H9 (cell line): Measurements from ENCODE around the gene ADAMTS15. TPM values are rescaled to one million over a fixed set of nuclear protein-coding genes. Genes with fewer than 3 reads are reported as not detected.

Source experiments
- DNase-seq: peaks from one replicate; pipeline ENCODE4 v3.0.0-alpha.2; 2017
- H2AFZ ChIP-seq: one replicate; pipeline ENCODE4 v1.6.1; 2013; ENCODE audit warnings: mild to moderate bottlenecking, low read length, control low read depth, moderate library complexity
- H2AK5ac ChIP-seq: 2 replicates; pipeline ENCODE4 v1.6.1; 2013; ENCODE audit warnings: low read length, control low read depth, mixed read lengths; ENCODE audit not compliant: insufficient read length
- H2BK120ac ChIP-seq: one replicate; pipeline ENCODE4 v1.6.1; 2013; ENCODE audit warnings: low read depth, mild to moderate bottlenecking, low read length, control low read depth, inconsistent platforms; ENCODE audit not compliant: poor library complexity, severe bottlenecking
- H2BK12ac ChIP-seq: 2 replicates; pipeline ENCODE4 v1.6.1; 2013; ENCODE audit warnings: low read length, control low read depth, mixed read lengths, low read depth; ENCODE audit not compliant: insufficient read length
- H2BK15ac ChIP-seq: 2 replicates; pipeline ENCODE4 v1.6.1; 2013; ENCODE audit warnings: low read depth, low read length, control low read depth
- H2BK20ac ChIP-seq: one replicate; pipeline ENCODE4 v1.6.1; 2013; ENCODE audit warnings: low read depth, mild to moderate bottlenecking, low read length, control low read depth, inconsistent platforms; ENCODE audit not compliant: poor library complexity, severe bottlenecking
- H2BK5ac ChIP-seq: 2 replicates; pipeline ENCODE4 v1.6.1; 2013; ENCODE audit warnings: low read length, control low read depth, mixed read lengths; ENCODE audit not compliant: insufficient read length
- H3K14ac ChIP-seq: 2 replicates; pipeline ENCODE4 v1.6.1; 2013; ENCODE audit warnings: low read length, control low read depth; ENCODE audit not compliant: insufficient read depth
- H3K18ac ChIP-seq: 2 replicates; pipeline ENCODE4 v1.6.1; 2013; ENCODE audit warnings: low read depth, mild to moderate bottlenecking, mixed read lengths, low read length, control low read depth; ENCODE audit not compliant: insufficient read length
- H3K23ac ChIP-seq: 2 replicates; pipeline ENCODE4 v1.6.1; 2013; ENCODE audit warnings: low read length, control low read depth, mixed read lengths, low read depth; ENCODE audit not compliant: insufficient read length
- H3K23me2 ChIP-seq: 2 replicates; pipeline ENCODE4 v1.6.1; 2013; ENCODE audit warnings: low read depth, mild to moderate bottlenecking, mixed read lengths, low read length, control low read depth; ENCODE audit not compliant: insufficient read length, poor library complexity, severe bottlenecking
- H3K27ac ChIP-seq: 2 replicates; pipeline ENCODE4 v1.5.1; 2013; ENCODE audit warnings: low read length, control low read depth, mixed read lengths, low read depth; ENCODE audit not compliant: insufficient read length
- H3K27me3 ChIP-seq: 2 replicates; pipeline ENCODE4 v1.6.1; 2013; ENCODE audit warnings: low read length, control low read depth, inconsistent platforms; ENCODE audit not compliant: insufficient read depth
- H3K4ac ChIP-seq: 2 replicates; pipeline ENCODE4 v1.6.1; 2013; ENCODE audit warnings: low read depth, mild to moderate bottlenecking, control low read depth, inconsistent platforms, low read length, moderate library complexity
- H3K4me1 ChIP-seq: 2 replicates; pipeline ENCODE4 v1.6.1; 2013; ENCODE audit warnings: low read length, control low read depth, inconsistent platforms; ENCODE audit not compliant: insufficient read depth
- H3K4me2 ChIP-seq: 2 replicates; pipeline ENCODE4 v1.6.1; 2013; ENCODE audit warnings: low read length, control low read depth, mixed read lengths; ENCODE audit not compliant: insufficient read length, insufficient read depth
- H3K56ac ChIP-seq: 2 replicates; pipeline ENCODE4 v1.6.1; 2013; ENCODE audit warnings: low read depth, mild to moderate bottlenecking, mixed read lengths, low read length, control low read depth; ENCODE audit not compliant: insufficient read length
- H3K79me1 ChIP-seq: 2 replicates; pipeline ENCODE4 v1.6.1; 2013; ENCODE audit warnings: low read depth, mild to moderate bottlenecking, moderate library complexity, low read length, control low read depth, inconsistent platforms; ENCODE audit not compliant: insufficient read depth, poor library complexity, severe bottlenecking
- H3K79me2 ChIP-seq: 2 replicates; pipeline ENCODE4 v1.6.1; 2013; ENCODE audit warnings: low read length, control low read depth, inconsistent platforms; ENCODE audit not compliant: insufficient read depth
- H3K9ac ChIP-seq: 2 replicates; pipeline ENCODE4 v1.6.1; 2013; ENCODE audit warnings: low read length, control low read depth, mixed read lengths; ENCODE audit not compliant: insufficient read length; ENCODE audit errors: extremely low read depth
- H3K9me3 ChIP-seq: one replicate; pipeline ENCODE4 v1.6.1; 2013; ENCODE audit warnings: low read depth, low read length, inconsistent platforms; ENCODE audit not compliant: control insufficient read depth
- H3T11ph ChIP-seq: one replicate; pipeline ENCODE4 v1.6.1; 2013; ENCODE audit warnings: mild to moderate bottlenecking, low read length, control low read depth, inconsistent platforms
- H4K20me1 ChIP-seq: one replicate; pipeline ENCODE4 v1.6.1; 2013; ENCODE audit not compliant: control insufficient read depth, insufficient read length, insufficient read depth
- H4K5ac ChIP-seq: 2 replicates; pipeline ENCODE4 v1.6.1; 2013; ENCODE audit warnings: low read depth, mild to moderate bottlenecking, mixed read lengths, low read length, control low read depth; ENCODE audit not compliant: insufficient read length
- H4K8ac ChIP-seq: replicated peaks from 2 replicates; pipeline ENCODE4 v1.6.1; 2013; ENCODE audit warnings: low read length, control low read depth, mixed read lengths, low read depth; ENCODE audit not compliant: insufficient read length
- H4K91ac ChIP-seq: 2 replicates; pipeline ENCODE4 v1.6.1; 2013; ENCODE audit warnings: low read depth, mild to moderate bottlenecking, moderate library complexity, mixed read lengths, low read length, control low read depth; ENCODE audit not compliant: insufficient read length
- H3K27ac Mint-ChIP-seq, 3 experiments: 2 replicates in 2 of 3; 3 replicates in 1 of 3; pipeline ENCODE4 v1.8.0; 2020 to 2021; ENCODE audit warnings: mixed read lengths in 3 of 3, mild to moderate bottlenecking in 1 of 3, moderate library complexity in 1 of 3
- H3K27me3 Mint-ChIP-seq: 2 replicates; pipeline ENCODE4 v1.8.0; 2021; ENCODE audit warnings: low read depth, mild to moderate bottlenecking, moderate library complexity, mixed read lengths
- H3K36me3 Mint-ChIP-seq, 3 experiments: 2 replicates in 2 of 3; 3 replicates in 1 of 3; pipeline ENCODE4 v1.8.0; 2020 to 2021; ENCODE audit warnings: low read depth in 3 of 3, mixed read lengths in 3 of 3; ENCODE audit not compliant: insufficient read depth in 1 of 3
- H3K4me1 Mint-ChIP-seq, 2 experiments: 2 replicates each; pipeline ENCODE4 v1.8.0; 2020; ENCODE audit warnings: mixed read lengths in 2 of 2
- H3K4me3 Mint-ChIP-seq, 2 experiments: 2 replicates in 1 of 2; 3 replicates in 1 of 2; pipeline ENCODE4 v1.8.0; 2020 to 2021; ENCODE audit warnings: mild to moderate bottlenecking in 2 of 2, mixed read lengths in 2 of 2, moderate library complexity in 1 of 2
- H3K9me3 Mint-ChIP-seq, 2 experiments: 2 replicates in 1 of 2; 3 replicates in 1 of 2; pipeline ENCODE4 v1.8.0; 2020; ENCODE audit warnings: mild to moderate bottlenecking in 2 of 2, mixed read lengths in 2 of 2, moderate library complexity in 1 of 2
- CTCF ChIP-seq: fragments of 200-600 bp; sonication (generic); conservative IDR thresholded peaks from 3 replicates; pipeline ENCODE4 v1.8.0; 2021; ENCODE audit warnings: antibody characterized with exemption, mild to moderate bottlenecking
- WGBS: extraction: QIAGEN DNeasy Blood & Tissue Kit; methylation state at CpG from one replicate; pipeline ENCODE4 v1.1.7; 2013; ENCODE audit warnings: missing lambda C conversion rate, low lambda C conversion rate, mixed read lengths; ENCODE audit not compliant: insufficient read length; ENCODE audit errors: extremely low coverage; 5-methylcytosine and 5-hydroxymethylcytosine counted together
- total RNA-seq: library from RNA; stranded (reverse); gene quantifications from 2 replicates; pipeline ENCODE4 v1.2.1, GENCODE V29; 2021

The ADAMTS15 gene
- total RNA-seq, 1 experiment from 2014 or later, result 1.3 TPM

DNA sequence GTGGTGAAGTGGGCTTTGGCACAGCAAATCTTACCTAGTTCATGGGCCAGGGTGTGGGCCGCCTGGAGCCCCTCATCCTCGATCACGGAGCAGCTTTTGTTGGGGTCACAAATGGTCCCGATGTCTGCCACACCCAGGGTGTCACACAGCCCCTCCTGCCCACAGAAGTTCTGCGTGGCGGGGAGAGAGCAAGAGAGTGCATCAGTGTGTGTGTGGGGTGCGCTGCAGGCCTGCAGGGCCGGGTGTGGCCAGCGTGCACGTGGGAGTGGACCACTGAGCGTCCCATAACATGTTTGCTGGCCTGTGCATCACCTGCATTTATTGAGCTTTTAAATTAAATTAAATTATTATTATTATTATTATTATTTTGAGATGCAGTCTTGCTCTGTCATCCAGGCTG lies 31.5 kb upstream of the ADAMTS15 start:
- no peaks in the 10 kb centered on the region for H3K9me3 ChIP-seq
- no peaks in the 10 kb centered on the region for H3K23me2 ChIP-seq
- no peaks in the 10 kb centered on the region for H4K20me1 ChIP-seq
- no peak overlapping the region for H3K23ac ChIP-seq
- H3K14ac ChIP-seq, result no peak overlapping the region
- no peak overlapping the region for H4K91ac ChIP-seq
- H3K4me3 Mint-ChIP-seq, result no peak overlapping the region
- H2BK12ac ChIP-seq, result no peak overlapping the region
- no peak for DNase-seq
- no peak overlapping the region for H3K18ac ChIP-seq
- H3K56ac ChIP-seq, result no peak overlapping the region
- no peaks in the 10 kb centered on the region for H3K79me1 ChIP-seq
- no peak overlapping the region for H2BK20ac ChIP-seq
- peaks cover 0 to 18% (median 0%) of the 10 kb centered on the region in 3 experiments; a peak in 4 of 7 replicates for H3K36me3 Mint-ChIP-seq
- H2BK120ac ChIP-seq, result no peak overlapping the region
- H3K4me1 Mint-ChIP-seq, result peaks cover 21 to 38% of the 10 kb centered on the region in 2 experiments
- no CpG with 5 or more reads among the region's 11 CpGs for WGBS
- no peak overlapping the region for H2BK5ac ChIP-seq
- H3K4me1 ChIP-seq, result no peaks in the 10 kb centered on the region
- H3K27me3 ChIP-seq, result no peaks in the 10 kb centered on the region
- H4K8ac ChIP-seq, result no peak overlapping the region
- H3K4me2 ChIP-seq, result no peak overlapping the region
- no peak overlapping the region for H3K27ac ChIP-seq
- no peak overlapping the region for H2AK5ac ChIP-seq
- no peak overlapping the region for H4K5ac ChIP-seq
- no peak overlapping the region for H2AFZ ChIP-seq
- no peak overlapping the region for H3K9ac ChIP-seq
- H3T11ph ChIP-seq, result no peak overlapping the region
- no peak overlapping the region for H3K4ac ChIP-seq
- H3K9me3 Mint-ChIP-seq, result no peaks in the 10 kb centered on the region; a peak in 2 of 5 replicates
- H3K27ac Mint-ChIP-seq, result no peak overlapping the region
- no peak for TF ChIP-seq CTCF
- H2BK15ac ChIP-seq, result no peak overlapping the region
- peaks cover 8% of the 10 kb centered on the region for H3K27me3 Mint-ChIP-seq
- no peaks in the 10 kb centered on the region for H3K79me2 ChIP-seq
